HepG2 (cell line): Measurements from ENCODE around the gene VAV2. TPM values are rescaled to one million over a fixed set of nuclear protein-coding genes. Genes with fewer than 3 reads are reported as not detected.

Experiments used
- ARHGAP35 ChIP-seq: sonication (generic); formaldehyde crosslinking; IDR thresholded peaks from 2 replicates; pipeline ENCODE4 v1.9.0; 2022; ENCODE audit warnings: mild to moderate bottlenecking, inconsistent platforms, moderate library complexity, missing genetic modification reagents, borderline replicate concordance
- BCL3 ChIP-seq: sonication (generic); formaldehyde crosslinking; IDR thresholded peaks from 2 replicates; pipeline ENCODE4 v1.5.1; 2020; ENCODE audit warnings: mild to moderate bottlenecking, missing genetic modification reagents, moderate library complexity
- ETV5 ChIP-seq: IDR thresholded peaks from 2 replicates; pipeline ENCODE4 v1.6.1; 2018; ENCODE audit warnings: missing biosample characterization, missing genetic modification reagents, inconsistent platforms, borderline replicate concordance
- FOXK2 ChIP-seq: fragments of 450-650 bp; IDR thresholded peaks from 2 replicates; pipeline ENCODE4 v1.6.1; 2016
- HES4 ChIP-seq: sonication (generic); formaldehyde crosslinking; IDR thresholded peaks from 2 replicates; pipeline ENCODE4 v1.9.0; 2021; ENCODE audit warnings: mild to moderate bottlenecking, missing genetic modification reagents, borderline replicate concordance
- HNF4G ChIP-seq, 2 experiments: sonication (generic) in 1 of 2; formaldehyde crosslinking in 1 of 2; IDR thresholded peaks; 2 replicates each; pipeline versions ENCODE4 v1.4.0 to v1.6.1; 2011 to 2020; ENCODE audit warnings: borderline replicate concordance in 2 of 2, low read depth in 2 of 2, mild to moderate bottlenecking in 2 of 2, low read length in 1 of 2, missing genetic modification reagents in 1 of 2, moderate library complexity in 1 of 2
- JDP2 ChIP-seq: sonication (generic); formaldehyde crosslinking; IDR thresholded peaks from 2 replicates; pipeline ENCODE4 v1.8.1; 2022; ENCODE audit warnings: missing genetic modification reagents, borderline replicate concordance
- MEIS2 ChIP-seq: sonication (generic); formaldehyde crosslinking; IDR thresholded peaks from 2 replicates; pipeline ENCODE4 v1.9.0; 2021; ENCODE audit warnings: mild to moderate bottlenecking, missing genetic modification reagents
- RBM22 ChIP-seq: fragments of 200-400 bp; formaldehyde crosslinking; optimal IDR thresholded peaks from 2 replicates; pipeline ENCODE3; 2017; ENCODE audit warnings: mild to moderate bottlenecking, low read length, moderate library complexity
- RFX5 ChIP-seq: IDR thresholded peaks from 2 replicates; pipeline ENCODE4 v1.6.1; 2011; ENCODE audit warnings: low read depth, low read length, improper control_type of control experiment
- SNAI1 ChIP-seq: sonication (generic); formaldehyde crosslinking; IDR thresholded peaks from 2 replicates; pipeline ENCODE4 v1.5.0; 2020; ENCODE audit warnings: mild to moderate bottlenecking, missing genetic modification reagents, borderline replicate concordance
- ZBTB7B ChIP-seq: sonication (generic); formaldehyde crosslinking; IDR thresholded peaks from 2 replicates; pipeline ENCODE4 v1.4.0; 2020; ENCODE audit warnings: missing genetic modification reagents
- ZFP62 ChIP-seq: sonication (generic); formaldehyde crosslinking; IDR thresholded peaks from 2 replicates; pipeline ENCODE4 v1.4.0; 2020; ENCODE audit warnings: missing genetic modification reagents
- ZMAT3 ChIP-seq: sonication (generic); formaldehyde crosslinking; conservative IDR thresholded peaks from 2 replicates; pipeline ENCODE4 v1.7.0; 2021; ENCODE audit warnings: missing genetic modification reagents
- ZMYM3 ChIP-seq: sonication (generic); formaldehyde crosslinking; IDR thresholded peaks from 2 replicates; pipeline ENCODE4 v1.5.1; 2020; ENCODE audit warnings: mild to moderate bottlenecking, missing genetic modification reagents
- ZNF570 ChIP-seq: sonication (generic); formaldehyde crosslinking; IDR thresholded peaks from 2 replicates; pipeline ENCODE4 v1.4.0; 2020; ENCODE audit warnings: mild to moderate bottlenecking, missing genetic modification reagents, borderline replicate concordance
- ZNF639 ChIP-seq: conservative IDR thresholded peaks from 2 replicates; pipeline ENCODE4 v1.6.1; 2018; ENCODE audit warnings: missing genetic modification reagents
- ZNF75D ChIP-seq: sonication (generic); formaldehyde crosslinking; IDR thresholded peaks from 2 replicates; pipeline ENCODE4 v1.8.1; 2023; ENCODE audit warnings: missing genetic modification reagents, mild to moderate bottlenecking, borderline replicate concordance
- ZNF772 ChIP-seq: sonication (generic); formaldehyde crosslinking; IDR thresholded peaks from 2 replicates; pipeline ENCODE4 v1.5.0; 2020; ENCODE audit warnings: mild to moderate bottlenecking, missing genetic modification reagents
- ZNF841 ChIP-seq: sonication (generic); formaldehyde crosslinking; IDR thresholded peaks from 2 replicates; pipeline ENCODE4 v1.8.1; 2023; ENCODE audit warnings: missing genetic modification reagents, borderline replicate concordance
- polyA plus RNA-seq, 8 experiments: library from polyadenylated mRNA; depleted of rRNA in 3 of 8; stranded (reverse) in 7 of 8; unstranded in 1 of 8; fragments of >200 nt; fragmentation: Illumina TruSeq in 4 of 8; extraction: Trizol in 4 of 8; gene quantifications; 2 replicates each; pipeline versions ENCODE4 v1.2.1 to v1.2.3, GENCODE V29; 2011 to 2016; ENCODE audit warnings: low read depth in 4 of 8, missing spikeins in 1 of 8, mixed read lengths in 1 of 8; ENCODE audit not compliant: insufficient read depth in 1 of 8
- total RNA-seq, 5 experiments: library from RNA; depleted of rRNA; stranded (reverse); fragments of >200 nt; fragmentation: Illumina TruSeq; extraction: Trizol; gene quantifications; 2 replicates each; pipeline ENCODE4 v1.2.3, GENCODE V29; 2016; ENCODE audit warnings: low read depth in 1 of 5
- TF ChIP-seq, protein P1 (sequence below): sonication (generic); formaldehyde crosslinking; IDR thresholded peaks from 2 replicates; pipeline ENCODE4 v1.9.0; 2022; ENCODE audit warnings: low read depth, missing genetic modification reagents
- TF ChIP-seq, protein P2 (sequence below): IDR thresholded peaks from 2 replicates; pipeline ENCODE4 v1.6.1; 2012; ENCODE audit warnings: low read length, improper control_type of control experiment

The VAV2 gene
- total and polyA plus RNA-seq, 2 of the 13 experiments (the other 11 are each of a cell fraction or from before 2014, with no cell fraction given) = 22.5 to 22.9 TPM

- TF ChIP-seq RFX5 (no peak), ZNF75D (CRISPR knock-in tag) (no peak), HNF4G (IDR thresholded peaks at IDR 0.05; ENCODE audit: borderline replicate concordance, low read depth, low read length) (no peak), HNF4G (CRISPR knock-in tag; IDR thresholded peaks at IDR 0.05; ENCODE audit: borderline replicate concordance, low read depth) (no peak), HES4 (no peak), ZFP62 (CRISPR knock-in tag) (no peak), FOXK2 (no peak), ZNF570 (CRISPR knock-in tag) (no peak), ARHGAP35 (no peak), BCL3 (CRISPR knock-in tag) (0 out of 2 replicates have a peak, but pooled peaks have one; percentile 50), ZNF772 (CRISPR knock-in tag) (peak; percentile 59; the same call in 1 of the 2 replicates), ZMAT3 (CRISPR knock-in tag) (no peak), ZNF639 (no peak), SNAI1 (no peak), ZNF841 (CRISPR knock-in tag) (no peak), JDP2 (CRISPR knock-in tag) (no peak), ETV5 (CRISPR knock-in tag) (peak; percentile 18; the same call in 1 of the 2 replicates), ZMYM3 (CRISPR knock-in tag) (no peak), MEIS2 (CRISPR knock-in tag) (no peak), RBM22 (no peak), ZBTB7B (0 out of 2 replicates have a peak, but pooled peaks have one; percentile 22)
- TF ChIP-seq, protein P1, sequence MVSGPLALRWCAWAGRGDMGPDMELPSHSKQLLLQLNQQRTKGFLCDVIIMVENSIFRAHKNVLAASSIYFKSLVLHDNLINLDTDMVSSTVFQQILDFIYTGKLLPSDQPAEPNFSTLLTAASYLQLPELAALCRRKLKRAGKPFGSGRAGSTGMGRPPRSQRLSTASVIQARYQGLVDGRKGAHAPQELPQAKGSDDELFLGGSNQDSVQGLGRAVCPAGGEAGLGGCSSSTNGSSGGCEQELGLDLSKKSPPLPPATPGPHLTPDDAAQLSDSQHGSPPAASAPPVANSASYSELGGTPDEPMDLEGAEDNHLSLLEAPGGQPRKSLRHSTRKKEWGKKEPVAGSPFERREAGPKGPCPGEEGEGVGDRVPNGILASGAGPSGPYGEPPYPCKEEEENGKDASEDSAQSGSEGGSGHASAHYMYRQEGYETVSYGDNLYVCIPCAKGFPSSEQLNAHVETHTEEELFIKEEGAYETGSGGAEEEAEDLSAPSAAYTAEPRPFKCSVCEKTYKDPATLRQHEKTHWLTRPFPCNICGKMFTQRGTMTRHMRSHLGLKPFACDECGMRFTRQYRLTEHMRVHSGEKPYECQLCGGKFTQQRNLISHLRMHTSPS (CRISPR knock-in tag) = no peak
- TF ChIP-seq, protein P2, sequence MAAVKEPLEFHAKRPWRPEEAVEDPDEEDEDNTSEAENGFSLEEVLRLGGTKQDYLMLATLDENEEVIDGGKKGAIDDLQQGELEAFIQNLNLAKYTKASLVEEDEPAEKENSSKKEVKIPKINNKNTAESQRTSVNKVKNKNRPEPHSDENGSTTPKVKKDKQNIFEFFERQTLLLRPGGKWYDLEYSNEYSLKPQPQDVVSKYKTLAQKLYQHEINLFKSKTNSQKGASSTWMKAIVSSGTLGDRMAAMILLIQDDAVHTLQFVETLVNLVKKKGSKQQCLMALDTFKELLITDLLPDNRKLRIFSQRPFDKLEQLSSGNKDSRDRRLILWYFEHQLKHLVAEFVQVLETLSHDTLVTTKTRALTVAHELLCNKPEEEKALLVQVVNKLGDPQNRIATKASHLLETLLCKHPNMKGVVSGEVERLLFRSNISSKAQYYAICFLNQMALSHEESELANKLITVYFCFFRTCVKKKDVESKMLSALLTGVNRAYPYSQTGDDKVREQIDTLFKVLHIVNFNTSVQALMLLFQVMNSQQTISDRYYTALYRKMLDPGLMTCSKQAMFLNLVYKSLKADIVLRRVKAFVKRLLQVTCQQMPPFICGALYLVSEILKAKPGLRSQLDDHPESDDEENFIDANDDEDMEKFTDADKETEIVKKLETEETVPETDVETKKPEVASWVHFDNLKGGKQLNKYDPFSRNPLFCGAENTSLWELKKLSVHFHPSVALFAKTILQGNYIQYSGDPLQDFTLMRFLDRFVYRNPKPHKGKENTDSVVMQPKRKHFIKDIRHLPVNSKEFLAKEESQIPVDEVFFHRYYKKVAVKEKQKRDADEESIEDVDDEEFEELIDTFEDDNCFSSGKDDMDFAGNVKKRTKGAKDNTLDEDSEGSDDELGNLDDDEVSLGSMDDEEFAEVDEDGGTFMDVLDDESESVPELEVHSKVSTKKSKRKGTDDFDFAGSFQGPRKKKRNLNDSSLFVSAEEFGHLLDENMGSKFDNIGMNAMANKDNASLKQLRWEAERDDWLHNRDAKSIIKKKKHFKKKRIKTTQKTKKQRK = no peak
These were observed 20.8 kb downstream of the VAV2 start (continued) for GRCh38 chr9:133971121-133971951.
